GM12872 (cell line): ENCODE data around the gene PLEKHG3.

Experiments
- TF ChIP-seq, protein P1 (sequence below): IDR thresholded peaks from 3 replicates; pipeline ENCODE4 v1.5.1; 2011; ENCODE audit warnings: low read depth, mild to moderate bottlenecking, low read length, moderate library complexity; ENCODE audit not compliant: insufficient read depth

The PLEKHG3 gene

DNA sequence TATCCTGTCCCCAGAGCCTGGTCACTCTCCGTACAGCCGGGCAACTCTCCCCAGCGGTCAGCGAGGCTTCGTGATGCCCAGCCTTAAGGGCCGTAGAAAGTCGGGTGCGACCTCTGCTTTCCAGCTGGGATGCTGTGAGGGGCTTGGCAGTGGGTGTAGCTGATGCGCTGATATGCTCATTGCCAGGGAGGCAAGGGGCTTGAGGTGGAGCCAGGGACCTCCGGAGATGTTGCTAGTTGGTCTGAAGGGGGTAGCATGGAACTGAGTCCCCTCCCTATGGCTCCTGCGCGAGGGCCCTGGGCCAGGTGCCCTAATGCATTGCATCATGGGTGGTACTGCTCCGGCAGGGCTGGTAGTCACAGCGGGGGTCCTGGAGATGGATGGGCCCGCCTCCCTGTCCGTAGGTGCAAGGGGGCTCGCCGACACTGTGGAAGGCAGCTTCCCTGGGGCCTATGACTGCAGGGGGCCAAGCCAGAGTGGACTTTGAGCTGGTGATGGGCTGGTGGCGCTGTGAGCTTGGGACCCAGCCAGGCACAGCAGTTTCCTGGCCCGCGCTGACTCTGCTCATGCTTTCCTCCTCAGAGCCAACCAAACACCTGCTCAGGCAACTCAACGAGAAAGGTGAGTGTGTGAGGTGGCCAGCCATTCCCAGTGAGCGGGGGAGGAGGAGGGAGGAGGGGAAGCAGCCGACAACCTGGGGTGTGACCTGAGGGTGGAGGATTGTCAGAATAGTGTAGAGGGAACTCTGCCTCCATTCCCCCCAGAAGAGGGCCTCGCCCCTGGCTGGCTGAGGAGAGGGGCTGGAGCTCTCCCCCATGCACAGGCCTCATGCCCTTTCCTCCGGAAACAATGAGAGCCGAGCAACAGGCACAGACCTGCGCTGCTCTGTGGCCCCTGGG is 32.3 kb downstream of the PLEKHG3 start:
- TF ChIP-seq, protein P1, sequence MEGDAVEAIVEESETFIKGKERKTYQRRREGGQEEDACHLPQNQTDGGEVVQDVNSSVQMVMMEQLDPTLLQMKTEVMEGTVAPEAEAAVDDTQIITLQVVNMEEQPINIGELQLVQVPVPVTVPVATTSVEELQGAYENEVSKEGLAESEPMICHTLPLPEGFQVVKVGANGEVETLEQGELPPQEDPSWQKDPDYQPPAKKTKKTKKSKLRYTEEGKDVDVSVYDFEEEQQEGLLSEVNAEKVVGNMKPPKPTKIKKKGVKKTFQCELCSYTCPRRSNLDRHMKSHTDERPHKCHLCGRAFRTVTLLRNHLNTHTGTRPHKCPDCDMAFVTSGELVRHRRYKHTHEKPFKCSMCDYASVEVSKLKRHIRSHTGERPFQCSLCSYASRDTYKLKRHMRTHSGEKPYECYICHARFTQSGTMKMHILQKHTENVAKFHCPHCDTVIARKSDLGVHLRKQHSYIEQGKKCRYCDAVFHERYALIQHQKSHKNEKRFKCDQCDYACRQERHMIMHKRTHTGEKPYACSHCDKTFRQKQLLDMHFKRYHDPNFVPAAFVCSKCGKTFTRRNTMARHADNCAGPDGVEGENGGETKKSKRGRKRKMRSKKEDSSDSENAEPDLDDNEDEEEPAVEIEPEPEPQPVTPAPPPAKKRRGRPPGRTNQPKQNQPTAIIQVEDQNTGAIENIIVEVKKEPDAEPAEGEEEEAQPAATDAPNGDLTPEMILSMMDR, result no peak

DNA sequence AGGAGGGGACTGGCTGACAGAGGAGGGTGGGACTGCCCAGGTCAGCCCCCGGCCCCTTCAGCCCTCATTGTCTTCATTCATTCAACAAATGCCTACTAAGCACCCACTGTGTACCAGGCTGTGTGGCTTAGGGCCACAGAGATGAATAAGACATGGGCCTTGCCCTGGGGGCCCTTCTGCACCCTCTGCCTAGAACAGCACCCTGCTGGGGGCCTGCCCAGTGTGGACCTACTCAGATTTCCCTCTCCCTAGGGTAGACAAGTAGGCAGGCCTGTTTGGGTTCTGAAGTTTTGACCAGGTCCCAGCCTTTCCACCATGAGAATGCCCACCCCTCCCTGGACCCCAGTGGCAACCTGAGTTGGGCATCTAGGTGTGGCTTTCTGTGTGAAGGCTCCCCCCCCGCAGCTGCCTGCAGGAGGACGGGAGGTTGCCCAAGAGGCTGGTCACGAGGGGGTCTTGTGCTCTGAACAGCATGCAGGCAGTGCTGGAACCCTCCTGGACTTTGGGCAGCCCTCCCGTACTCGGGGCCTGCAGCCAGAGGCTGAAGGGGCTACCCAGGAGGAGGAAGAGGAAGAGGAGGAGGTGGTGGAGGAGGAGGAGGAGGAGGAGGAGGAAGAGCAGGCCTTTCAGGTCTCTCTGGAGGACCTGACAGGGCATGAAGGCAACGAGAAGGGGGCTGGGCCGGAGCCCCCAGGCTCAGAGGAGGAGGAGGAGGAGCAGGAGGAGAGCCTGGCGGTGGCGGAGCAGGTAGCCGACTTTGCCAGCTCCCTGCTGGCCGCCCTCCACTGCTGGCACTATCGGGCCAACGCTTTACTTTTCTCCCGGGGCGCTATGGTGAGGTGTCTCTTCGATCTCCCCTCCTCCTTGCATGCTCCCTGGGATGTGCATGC is 33.4 kb downstream of the PLEKHG3 start:
- TF ChIP-seq, protein P1, result no peak

GRCh38 chr14:64738281-64738804 is 34.1 kb downstream of the PLEKHG3 start:
- TF ChIP-seq, protein P1, result no peak

DNA sequence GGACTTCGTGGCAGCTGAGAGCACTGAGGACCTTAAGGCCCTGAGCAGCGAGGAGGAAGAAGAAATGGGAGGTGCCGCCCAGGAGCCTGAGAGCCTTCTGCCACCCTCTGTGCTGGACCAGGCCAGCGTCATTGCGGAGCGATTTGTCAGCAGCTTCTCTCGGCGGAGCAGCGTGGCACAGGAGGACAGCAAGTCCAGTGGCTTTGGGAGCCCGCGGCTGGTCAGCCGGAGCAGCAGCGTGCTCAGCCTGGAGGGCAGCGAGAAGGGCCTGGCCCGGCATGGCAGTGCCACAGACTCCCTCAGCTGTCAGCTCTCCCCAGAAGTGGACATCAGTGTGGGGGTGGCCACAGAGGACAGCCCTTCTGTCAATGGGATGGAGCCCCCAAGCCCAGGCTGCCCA is 37.0 kb downstream of the PLEKHG3 start:
- TF ChIP-seq, protein P1, result no peak

- TF ChIP-seq, protein P1, result no peak
These were observed 37.7 kb downstream of the PLEKHG3 start for GRCh38 chr14:64741961-64742360.

DNA sequence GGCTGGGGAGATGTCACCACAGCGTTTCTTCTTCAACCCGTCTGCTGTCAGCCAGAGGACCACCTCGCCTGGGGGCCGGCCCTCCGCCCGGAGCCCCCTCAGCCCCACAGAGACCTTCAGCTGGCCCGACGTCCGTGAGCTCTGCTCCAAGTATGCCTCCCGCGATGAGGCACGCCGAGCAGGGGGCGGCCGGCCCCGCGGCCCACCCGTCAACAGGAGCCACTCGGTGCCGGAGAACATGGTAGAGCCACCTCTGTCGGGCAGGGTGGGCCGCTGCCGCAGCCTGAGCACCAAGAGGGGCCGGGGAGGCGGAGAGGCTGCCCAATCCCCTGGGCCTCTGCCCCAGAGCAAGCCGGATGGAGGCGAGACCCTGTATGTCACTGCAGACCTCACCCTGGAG is 38.8 kb downstream of the PLEKHG3 start:
- TF ChIP-seq, protein P1, result no peak

DNA sequence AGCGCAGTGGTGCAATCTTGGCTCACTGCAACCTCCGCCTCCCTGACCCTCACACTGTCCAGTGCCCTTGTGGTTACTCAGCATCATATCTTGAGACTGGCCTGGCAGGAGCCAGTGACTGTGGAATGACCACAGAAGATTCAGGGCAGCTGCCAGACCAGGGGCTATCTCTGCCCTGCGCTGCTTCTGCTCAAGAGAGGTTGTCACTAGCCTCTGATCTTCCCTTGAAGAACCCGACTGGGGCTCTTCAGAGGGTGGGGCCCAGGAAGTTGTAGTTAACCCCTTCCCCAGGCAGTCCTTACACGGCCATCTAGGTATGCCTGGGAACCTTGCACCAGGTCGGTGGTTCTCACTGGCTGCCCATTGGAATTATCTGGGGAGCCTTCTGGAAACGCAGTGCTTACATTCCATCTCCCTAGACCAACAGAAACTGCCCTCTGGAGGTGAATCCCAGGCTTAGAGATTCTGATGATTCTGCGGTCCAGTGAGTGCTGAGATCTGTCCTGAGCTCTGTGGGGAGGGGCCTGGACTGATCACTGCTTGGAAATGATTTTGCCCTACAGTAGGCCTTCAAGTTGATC is 41.4 kb downstream of the PLEKHG3 start:
- TF ChIP-seq, protein P1, result no peak
